ENCODE measurements around the gene PRSS8.

PRSS8 gene

GRCh38 chr16:31086629-31086906, 49.0 kb downstream of the PRSS8 start:
- H4K20me1 ChIP-seq (ENCODE audit: low read depth, low read length) = no peaks in the 10 kb centered on the region
- TF ChIP-seq EZH2phosphoT487 (conservative IDR thresholded peaks at IDR 0.05; ENCODE audit: low read length) = no peak
- no peak for TF ChIP-seq CTCF (IDR thresholded peaks at IDR 0.05; ENCODE audit: insufficient read depth, low read length, poor library complexity, severe bottlenecking)
- no peaks in the 10 kb centered on the region for H3K9me2 ChIP-seq (replicated peaks; ENCODE audit: insufficient read depth, low read length)
- H3K9ac ChIP-seq (ENCODE audit: low read length) = no peak overlapping the region
- no peaks in the 10 kb centered on the region for H3K27me3 ChIP-seq (ENCODE audit: low read length)
- no peak overlapping the region for H3K4me3 ChIP-seq (ENCODE audit: insufficient read depth, low read length, poor library complexity, severe bottlenecking)
- H3K4me2 ChIP-seq (ENCODE audit: low read depth, low read length, poor library complexity, severe bottlenecking) = no peak overlapping the region
- H3K9me3 ChIP-seq (ENCODE audit: insufficient read depth, low read length) = no peaks in the 10 kb centered on the region
- H3K27ac ChIP-seq (ENCODE audit: low read depth, low read length) = no peak overlapping the region
- no peaks in the 10 kb centered on the region for H3F3A ChIP-seq (ENCODE audit: insufficient read depth)
- H3K79me2 ChIP-seq (ENCODE audit: insufficient read depth, low read length) = no peaks in the 10 kb centered on the region; the same call in 1 of the 2 replicates
- H2AFZ ChIP-seq (ENCODE audit: low read depth, low read length, severe bottlenecking) = no peak overlapping the region
- H3K36me3 ChIP-seq (ENCODE audit: low read length) = no peaks in the 10 kb centered on the region

- TF ChIP-seq CTCF (IDR thresholded peaks at IDR 0.05; ENCODE audit: insufficient read depth, low read length, poor library complexity, severe bottlenecking) (no peak), EZH2phosphoT487 (conservative IDR thresholded peaks at IDR 0.05; ENCODE audit: low read length) (no peak)
- no peak overlapping the region for H3K4me3 ChIP-seq (ENCODE audit: insufficient read depth, low read length, poor library complexity, severe bottlenecking)
- no peaks in the 10 kb centered on the region for H3K27me3 ChIP-seq (ENCODE audit: low read length)
- H4K20me1 ChIP-seq (ENCODE audit: low read depth, low read length) = no peaks in the 10 kb centered on the region
- no peaks in the 10 kb centered on the region; the same call in 1 of the 2 replicates for H3K79me2 ChIP-seq (ENCODE audit: insufficient read depth, low read length)
- no peaks in the 10 kb centered on the region for H3K36me3 ChIP-seq (ENCODE audit: low read length)
- H2AFZ ChIP-seq (ENCODE audit: low read depth, low read length, severe bottlenecking) = no peak overlapping the region
- H3K9ac ChIP-seq (ENCODE audit: low read length) = no peak overlapping the region
- H3F3A ChIP-seq (ENCODE audit: insufficient read depth) = no peaks in the 10 kb centered on the region
- H3K9me3 ChIP-seq (ENCODE audit: insufficient read depth, low read length) = no peaks in the 10 kb centered on the region
- no peak overlapping the region for H3K4me2 ChIP-seq (ENCODE audit: low read depth, low read length, poor library complexity, severe bottlenecking)
- H3K27ac ChIP-seq (ENCODE audit: low read depth, low read length) = no peak overlapping the region
- no peaks in the 10 kb centered on the region for H3K9me2 ChIP-seq (replicated peaks; ENCODE audit: insufficient read depth, low read length)
These were observed 49.5 kb downstream of the PRSS8 start for GRCh38 chr16:31085873-31086628.

- Histone ChIP-seq H3K4me2 (ENCODE audit: low read depth, low read length, poor library complexity, severe bottlenecking) (no peak overlapping the region), H4K20me1 (ENCODE audit: low read depth, low read length) (no peaks in the 10 kb centered on the region), H3K79me2 (ENCODE audit: insufficient read depth, low read length) (no peaks in the 10 kb centered on the region), H3K27me3 (ENCODE audit: low read length) (no peaks in the 10 kb centered on the region), H2AFZ (ENCODE audit: low read depth, low read length, severe bottlenecking) (no peak overlapping the region), H3K9me3 (ENCODE audit: insufficient read depth, low read length) (no peaks in the 10 kb centered on the region), H3K4me3 (ENCODE audit: insufficient read depth, low read length, poor library complexity, severe bottlenecking) (no peak overlapping the region), H3K9me2 (replicated peaks; ENCODE audit: insufficient read depth, low read length) (no peaks in the 10 kb centered on the region), H3K36me3 (ENCODE audit: low read length) (no peaks in the 10 kb centered on the region), H3K27ac (ENCODE audit: low read depth, low read length) (no peak overlapping the region), H3F3A (ENCODE audit: insufficient read depth) (no peaks in the 10 kb centered on the region), H3K9ac (ENCODE audit: low read length) (no peak overlapping the region)
- no peak for TF ChIP-seq CTCF (IDR thresholded peaks at IDR 0.05; ENCODE audit: insufficient read depth, low read length, poor library complexity, severe bottlenecking)
- TF ChIP-seq EZH2phosphoT487 (conservative IDR thresholded peaks at IDR 0.05; ENCODE audit: low read length) = no peak
These were observed 50.1 kb downstream of the PRSS8 start for GRCh38 chr16:31085411-31085810.
